LoVo (cell line): Measurements from ENCODE around the gene MARCHF2.
"Not testable (repeated sequence)": the region's sequence is repeated elsewhere in the genome, so short reads cannot be mapped to it uniquely, and the experiment has no call there.

ENCODE experiments used
- DNase-seq: peaks from one replicate; pipeline ENCODE4 v3.0.0-alpha.2; 2016; ENCODE audit warnings: low spot score

The MARCHF2 gene

GRCh38 chr19:8412783-8413628 is at the start of gene MARCHF2:
Gene MARCHF2 (plus strand): TSS chr19:8413305. CDS start chr19:8421841, 8,536 bp downstream.
- peak; percentile 95 for DNase-seq

GRCh38 chr19:8363803-8364771 is 49.0 kb upstream of the MARCHF2 start, which contains the start of gene ANGPTL4:
Gene ANGPTL4 (plus strand): TSS chr19:8364155. CDS start chr19:8364322, 167 bp downstream.
- peak; percentile 76 for DNase-seq

GRCh38 chr19:8366121-8366581 is 47.0 kb upstream of the MARCHF2 start:
- no peak for DNase-seq

DNA sequence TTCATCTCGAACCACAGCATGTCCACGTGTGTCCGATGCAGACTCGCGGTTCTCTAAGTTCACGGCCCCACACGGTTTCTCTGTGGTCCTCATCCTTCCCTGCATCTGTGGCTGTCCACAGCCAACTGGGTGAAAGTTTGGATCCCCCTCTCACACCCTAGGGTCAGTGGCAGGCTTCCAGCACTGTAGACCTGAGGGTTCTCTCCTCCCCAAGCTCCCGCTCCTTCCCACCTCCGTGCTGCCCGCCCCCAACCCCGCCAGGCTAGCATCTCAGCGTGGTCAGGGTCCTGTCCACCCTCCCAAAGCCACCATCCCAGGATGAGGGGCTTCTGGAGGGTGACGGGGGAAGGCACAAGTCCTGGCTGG is 46.2 kb upstream of the MARCHF2 start:
- DNase-seq = no peak

GRCh38 chr19:8367327-8368001 is 45.6 kb upstream of the MARCHF2 start:
- peak; percentile 79 for DNase-seq

DNA sequence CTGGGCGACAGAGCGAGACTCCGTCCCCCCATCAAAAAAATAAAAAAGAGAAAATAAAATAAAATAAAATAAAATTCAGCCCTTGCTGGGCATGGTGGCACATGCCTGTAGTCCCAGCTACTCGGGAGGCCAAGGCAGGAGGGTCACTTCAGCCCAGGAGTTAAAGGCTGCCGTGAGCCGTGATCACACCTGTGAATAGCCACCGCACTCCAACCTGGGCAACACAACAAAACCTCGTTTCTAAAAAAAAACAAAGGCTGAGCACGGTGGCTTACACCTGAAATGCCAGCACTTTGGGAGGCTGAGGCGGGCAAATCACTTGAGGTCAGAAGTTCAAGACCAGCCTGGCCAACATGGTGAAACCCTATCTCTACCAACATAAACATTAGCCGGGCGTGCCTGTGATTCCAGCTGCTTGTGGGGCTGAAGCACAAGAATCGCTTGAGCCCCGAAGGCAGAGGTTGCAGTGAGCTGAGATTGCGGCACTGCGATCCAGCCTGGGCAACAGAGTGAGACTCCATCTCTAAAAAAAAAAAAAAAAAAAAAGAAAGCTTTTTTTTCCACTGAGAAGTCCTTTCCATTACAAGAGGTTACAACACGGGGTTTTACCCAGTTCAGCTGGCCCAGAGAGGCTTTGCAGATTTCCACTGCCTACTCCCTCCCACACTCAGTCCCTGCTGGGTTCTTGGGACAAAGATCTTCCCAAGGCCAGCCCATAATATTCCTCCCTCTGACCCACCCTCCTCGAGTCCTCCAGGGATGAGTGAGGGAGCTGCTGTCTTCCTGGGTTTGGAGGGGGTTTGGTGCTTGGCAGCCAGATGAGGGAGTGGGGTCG is 42.7 kb upstream of the MARCHF2 start:
- no peak for DNase-seq

GRCh38 chr19:8371011-8371804 is 41.9 kb upstream of the MARCHF2 start:
- DNase-seq = no peak

DNA sequence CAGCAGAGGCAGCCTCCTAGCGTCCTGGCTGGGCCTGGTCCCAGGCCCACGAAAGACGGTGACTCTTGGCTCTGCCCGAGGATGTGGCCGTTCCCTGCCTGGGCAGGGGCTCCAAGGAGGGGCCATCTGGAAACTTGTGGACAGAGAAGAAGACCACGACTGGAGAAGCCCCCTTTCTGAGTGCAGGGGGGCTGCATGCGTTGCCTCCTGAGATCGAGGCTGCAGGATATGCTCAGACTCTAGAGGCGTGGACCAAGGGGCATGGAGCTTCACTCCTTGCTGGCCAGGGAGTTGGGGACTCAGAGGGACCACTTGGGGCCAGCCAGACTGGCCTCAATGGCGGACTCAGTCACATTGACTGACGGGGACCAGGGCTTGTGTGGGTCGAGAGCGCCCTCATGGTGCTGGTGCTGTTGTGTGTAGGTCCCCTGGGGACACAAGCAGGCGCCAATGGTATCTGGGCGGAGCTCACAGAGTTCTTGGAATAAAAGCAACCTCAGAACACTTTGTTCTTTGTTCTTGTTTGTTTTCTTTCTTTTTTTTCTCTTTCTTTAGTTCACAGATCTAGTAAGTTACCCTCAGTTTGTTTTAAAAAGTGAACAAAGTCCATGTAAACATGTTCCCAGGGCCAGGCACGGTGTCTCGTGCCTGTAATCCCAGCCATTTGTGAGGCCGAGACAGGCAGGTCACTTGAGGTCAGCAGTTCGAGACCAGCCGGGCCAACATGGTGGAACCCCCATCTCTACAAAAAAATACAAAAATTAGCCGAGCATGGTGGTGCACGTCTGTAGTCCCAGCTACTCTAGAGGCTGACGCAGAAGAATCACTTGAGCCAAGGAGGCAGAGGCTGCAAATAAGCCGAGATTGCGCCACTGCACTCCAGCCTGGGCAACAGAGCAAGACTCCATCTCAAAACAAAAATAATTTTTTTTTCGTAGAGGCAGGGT is 39.0 kb upstream of the MARCHF2 start:
- DNase-seq = no peak

DNA sequence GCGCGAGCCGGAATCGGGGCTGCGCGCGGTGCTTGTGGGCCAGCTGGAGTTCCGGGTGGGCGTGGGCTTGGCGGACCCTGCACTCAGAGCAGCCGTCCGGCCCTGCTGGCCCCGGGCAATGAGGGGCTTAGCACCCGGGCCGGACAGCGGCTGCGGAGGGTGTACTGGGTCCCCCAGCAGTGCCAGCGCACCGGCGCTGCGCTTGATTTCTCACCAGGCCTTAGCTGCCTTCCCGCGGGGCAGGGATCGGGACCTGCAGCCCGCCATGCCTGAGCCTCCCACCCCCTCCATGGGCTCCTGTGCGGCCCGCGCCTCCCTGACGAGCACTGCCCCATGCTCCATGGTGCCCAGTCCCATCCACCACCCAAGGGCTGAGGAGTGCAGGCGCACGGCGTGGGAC is 37.3 kb upstream of the MARCHF2 start:
- not testable (repeated sequence) for DNase-seq

DNA sequence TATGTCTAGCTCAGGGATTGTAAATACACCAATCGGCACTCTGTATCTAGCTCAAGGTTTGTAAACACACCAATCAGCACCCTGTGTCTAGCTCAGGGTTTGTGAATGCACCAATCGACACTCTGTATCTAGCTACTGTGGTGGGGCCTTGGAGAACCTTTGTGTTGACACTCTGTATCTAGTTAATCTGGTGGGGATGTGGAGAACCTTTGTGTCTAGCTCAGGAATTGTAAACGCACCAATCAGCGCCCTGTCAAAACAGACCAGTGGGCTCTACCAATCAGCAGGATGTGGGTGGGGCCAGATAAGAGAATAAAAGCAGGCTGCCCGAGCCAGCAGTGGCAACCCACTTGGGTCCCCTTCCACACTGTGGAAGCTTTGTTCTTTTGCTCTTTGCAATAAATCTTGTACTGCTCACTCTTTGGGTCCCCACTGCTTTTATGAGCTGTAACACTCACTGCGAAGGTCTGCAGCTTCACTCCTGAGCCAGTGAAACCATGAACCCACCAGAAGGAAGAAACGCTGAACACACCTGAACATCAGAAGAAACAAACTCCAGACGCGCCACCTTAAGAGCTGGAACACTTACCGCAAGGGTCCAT is 36.6 kb upstream of the MARCHF2 start:
- not testable (repeated sequence) for DNase-seq

DNA sequence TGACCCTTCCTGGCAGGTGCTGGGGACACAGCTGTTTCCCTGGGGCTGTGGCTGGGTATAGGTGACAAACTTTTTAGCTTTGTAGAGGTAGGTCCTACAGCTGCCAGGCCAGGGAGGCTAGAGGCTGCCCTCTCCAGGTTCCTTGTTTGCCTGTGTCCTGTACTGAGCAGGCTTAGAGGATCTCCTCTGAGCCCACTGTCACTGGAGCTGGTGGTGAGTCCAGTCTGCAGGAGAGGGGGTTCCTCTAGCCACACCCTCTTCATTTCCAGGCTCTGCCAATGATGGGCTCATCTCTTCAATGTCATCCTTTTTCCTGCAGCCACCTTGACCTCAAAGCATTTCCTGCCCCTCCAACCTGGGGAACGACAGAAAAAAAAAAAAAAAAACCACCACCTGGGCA is 35.5 kb upstream of the MARCHF2 start:
- no peak for DNase-seq

GRCh38 chr19:8379156-8379891 is 33.8 kb upstream of the MARCHF2 start:
- not testable (repeated sequence) for DNase-seq

DNA sequence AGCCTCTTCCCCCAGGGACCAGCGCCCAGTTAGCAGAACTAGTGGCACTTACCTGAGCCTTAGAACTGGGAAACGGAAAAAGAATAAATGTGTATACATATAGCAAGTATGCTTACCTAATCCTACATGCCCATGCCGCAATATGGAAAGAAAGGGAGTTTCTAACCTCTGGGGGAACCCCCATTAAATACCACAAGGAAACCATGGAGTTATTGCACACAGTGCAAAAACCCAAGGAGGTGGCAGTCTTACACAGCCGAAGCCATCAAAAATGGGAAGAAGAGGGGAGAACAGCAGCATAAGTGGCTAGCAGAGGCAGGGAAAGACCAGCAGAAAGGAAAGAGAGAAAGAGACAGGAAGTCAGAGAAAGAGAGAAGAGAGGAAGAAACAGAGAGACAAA is 28.5 kb upstream of the MARCHF2 start:
- DNase-seq = not testable (repeated sequence)

DNA sequence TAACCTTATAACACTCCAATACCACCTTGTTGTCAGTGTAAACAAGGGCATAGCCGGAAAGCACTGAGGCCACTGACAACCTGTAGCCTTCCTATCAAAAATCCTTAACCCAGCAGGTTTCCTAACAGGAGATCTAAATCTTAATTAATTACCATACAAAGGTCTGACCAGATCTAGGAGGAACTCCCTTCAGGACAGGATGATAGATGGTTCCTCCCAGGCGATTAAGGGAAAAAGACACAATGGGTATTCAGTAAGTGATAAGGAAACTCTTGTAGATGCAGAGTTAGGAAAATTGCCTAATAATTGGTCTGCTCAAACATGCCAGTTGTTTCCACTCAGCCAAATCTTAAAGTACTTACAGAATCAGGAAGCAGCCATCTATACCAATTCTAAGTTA is 28.0 kb upstream of the MARCHF2 start:
- DNase-seq = not testable (repeated sequence)

GRCh38 chr19:8385566-8385965 is 27.5 kb upstream of the MARCHF2 start:
- not testable (repeated sequence) for DNase-seq

GRCh38 chr19:8386419-8386818 is 26.7 kb upstream of the MARCHF2 start:
- DNase-seq = not testable (repeated sequence)

DNA sequence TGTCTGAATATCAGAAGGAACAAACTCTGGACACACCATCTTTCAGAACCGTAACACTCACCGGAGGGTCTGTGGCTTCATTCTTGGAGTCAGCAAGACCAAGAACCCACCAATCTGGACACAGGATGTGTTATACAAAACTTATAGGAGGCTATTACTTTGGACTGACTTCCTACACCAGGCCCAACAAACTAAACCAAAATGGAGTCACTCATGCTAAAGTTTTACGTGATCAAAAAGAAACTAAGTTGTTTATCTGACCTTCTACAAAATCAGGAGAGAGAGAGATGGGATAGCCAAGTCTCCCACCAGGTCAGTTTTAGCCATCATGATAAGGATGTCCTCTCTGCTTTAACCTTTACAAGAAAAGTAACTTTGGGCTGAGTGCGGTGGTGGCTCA is 26.1 kb upstream of the MARCHF2 start:
- no peak for DNase-seq
